GM12878 (cell line): ENCODE results near the gene IL6R. TPM values are rescaled to one million over a fixed set of nuclear protein-coding genes. Genes with fewer than 3 reads are reported as not detected.

Experiments
- ATAC-seq: fragments of 200-7000 bp; cut with Tn5 transposase; 3 replicates; pipeline ENCODE4 v1.9.1; 2020; ENCODE audit warnings: mild to moderate bottlenecking, moderate library complexity
- BruUV-seq: library from RNA; stranded (reverse); fragments of 400-500 nt; replicated peaks from 2 replicates; lab custom pipeline; 2021; lab: Mats Ljungman, UMichigan
- CTCF ChIA-PET: fragments of 300-600 bp; sonication (Branson Sonifier 250); formaldehyde crosslinking; extraction: SDS; loops from one replicate; lab custom pipeline; 2021; ENCODE audit warnings: inconsistent platforms; lab: Yijun Ruan, JAX
- POLR2A ChIA-PET: fragments of 350-600 bp; formaldehyde crosslinking; extraction: SDS; loops from one replicate; lab custom pipeline; 2021; ENCODE audit warnings: inconsistent platforms; lab: Charles Lee
- RAD21 ChIA-PET: fragments of 300-600 bp; sonication (Branson Sonifier 250); formaldehyde crosslinking; loops from one replicate; lab custom pipeline; 2023; ENCODE audit warnings: antibody characterized with exemption; ENCODE audit not compliant: unreplicated experiment; lab: Charles Lee
- SMC1A ChIA-PET: fragments of 300-600 bp; sonication (Branson Sonifier 250); formaldehyde crosslinking; loops from one replicate; lab custom pipeline; 2023; ENCODE audit not compliant: unreplicated experiment, uncharacterized antibody; lab: Charles Lee
- DNase-seq: peaks from one replicate; pipeline ENCODE4 v3.0.0-alpha.2; 2011; ENCODE audit warnings: low read depth, low spot score
- FAIRE-seq: peaks from 3 replicates; lab custom pipeline; 2011; peaks lifted over from hg19 to GRCh38; lab: Jason Lieb, UNC
- H2AFZ ChIP-seq: 2 replicates; pipeline ENCODE4 v1.6.0; 2011; ENCODE audit warnings: low read depth, low read length, control low read depth; ENCODE audit not compliant: control insufficient read depth
- H3K27ac ChIP-seq: 2 replicates; pipeline ENCODE4 v1.5.1; 2011; ENCODE audit warnings: control low read depth; ENCODE audit not compliant: control insufficient read depth, insufficient read depth
- H3K27me3 ChIP-seq, 2 experiments: replicated peaks in 1 of 2; 2 replicates each; pipeline versions ENCODE4 v1.6.0 to v1.6.1; 2011; ENCODE audit warnings: low read length in 1 of 2; ENCODE audit not compliant: control insufficient read depth in 2 of 2, insufficient read depth in 2 of 2
- H3K36me3 ChIP-seq, 2 experiments: 2 replicates each; pipeline ENCODE4 v1.5.1; 2011; ENCODE audit warnings: low read length in 1 of 2; ENCODE audit not compliant: control insufficient read depth in 2 of 2, insufficient read depth in 2 of 2
- H3K4me1 ChIP-seq: 2 replicates; pipeline ENCODE4 v1.6.1; 2011; ENCODE audit warnings: mild to moderate bottlenecking, low read length, moderate library complexity, mixed read lengths; ENCODE audit not compliant: control insufficient read depth, insufficient read depth
- H3K4me2 ChIP-seq: 2 replicates; pipeline ENCODE4 v1.6.0; 2011; ENCODE audit warnings: control low read depth; ENCODE audit not compliant: control insufficient read depth, insufficient read depth
- H3K4me3 ChIP-seq: fragments of 200-600 bp; sonication (generic); 2 replicates; pipeline ENCODE4 v1.5.1; 2016
- H3K79me2 ChIP-seq: 2 replicates; pipeline ENCODE4 v1.6.0; 2011; ENCODE audit warnings: low read length; ENCODE audit not compliant: control insufficient read depth, insufficient read depth
- H3K9ac ChIP-seq: 2 replicates; pipeline ENCODE4 v1.8.0; 2011; ENCODE audit warnings: low read length, control low read depth, mixed read lengths; ENCODE audit not compliant: control insufficient read depth, insufficient read depth
- H3K9me3 ChIP-seq: replicated peaks from 3 replicates; pipeline ENCODE4 v1.5.1; 2011; ENCODE audit warnings: mild to moderate bottlenecking, low read length; ENCODE audit not compliant: control insufficient read depth, insufficient read depth
- H4K20me1 ChIP-seq: 2 replicates; pipeline ENCODE4 v1.6.0; 2011; ENCODE audit not compliant: control insufficient read depth, insufficient read depth
- BACH1 ChIP-seq: fragments of 450-650 bp; IDR thresholded peaks from 2 replicates; pipeline ENCODE4 v1.6.1; 2017; ENCODE audit warnings: mild to moderate bottlenecking, borderline replicate concordance
- BMI1 ChIP-seq: fragments of 450-650 bp; IDR thresholded peaks from 2 replicates; pipeline ENCODE4 v1.6.1; 2016; ENCODE audit warnings: mild to moderate bottlenecking, moderate library complexity, borderline replicate concordance
- EGR1 ChIP-seq, 2 experiments: IDR thresholded peaks; 1 replicate in 1 of 2; 2 replicates in 1 of 2; pipeline ENCODE4 v1.6.1; 2011 to 2012; ENCODE audit warnings: low read depth in 2 of 2, low read length in 2 of 2, borderline replicate concordance in 1 of 2, mild to moderate bottlenecking in 1 of 2, moderate library complexity in 1 of 2
- JUND ChIP-seq: IDR thresholded peaks from 2 replicates; pipeline ENCODE4 v1.6.1; 2012; ENCODE audit warnings: low read depth, mild to moderate bottlenecking, low read length, improper control_type of control experiment, moderate library complexity
- MXI1 ChIP-seq: fragments of 150-350 bp; IDR thresholded peaks from 2 replicates; pipeline ENCODE4 v1.6.1; 2011; ENCODE audit warnings: low read depth, mild to moderate bottlenecking, inconsistent platforms, low read length, improper control_type of control experiment
- POLR2AphosphoS5 ChIP-seq: IDR thresholded peaks from 2 replicates; pipeline ENCODE4 v1.6.1; 2011; ENCODE audit warnings: mild to moderate bottlenecking, low read length, inconsistent platforms
- SP1 ChIP-seq: IDR thresholded peaks from one replicate; pipeline ENCODE4 v1.6.1; 2011; ENCODE audit warnings: low read depth, low read length
- SREBF2 ChIP-seq: IDR thresholded peaks from 2 replicates; pipeline ENCODE4 v1.6.1; 2012; ENCODE audit warnings: mild to moderate bottlenecking, low read length
- TCF7 ChIP-seq: IDR thresholded peaks from 2 replicates; pipeline ENCODE4 v1.6.1; 2014; ENCODE audit warnings: antibody characterized with exemption, borderline replicate concordance
- YBX1 ChIP-seq: fragments of 450-650 bp; IDR thresholded peaks from 2 replicates; pipeline ENCODE4 v1.6.1; 2016; ENCODE audit warnings: antibody characterized with exemption
- ZNF274 ChIP-seq: IDR thresholded peaks from one replicate; pipeline ENCODE4 v1.8.0; 2011; ENCODE audit not compliant: insufficient read length, insufficient read depth
- ZSCAN29 ChIP-seq: fragments of 450-650 bp; IDR thresholded peaks from 2 replicates; pipeline ENCODE4 v1.6.1; 2017; ENCODE audit warnings: mild to moderate bottlenecking, moderate library complexity
- WGBS: methylation state at CpG from one replicate; pipeline ENCODE4 v1.1.6; 2016; ENCODE audit warnings: low lambda C conversion rate; ENCODE audit not compliant: insufficient replicate concordance, insufficient coverage; ENCODE audit errors: missing lambda C conversion rate; 5-methylcytosine and 5-hydroxymethylcytosine counted together
- in situ Hi-C: fragments of 300-500 bp; cut with MboI; formaldehyde crosslinking; loops from 9 replicates; pipeline ENCODE4 v1.14.3; 2018; ENCODE audit warnings: mixed read lengths
- intact Hi-C: fragments of 100-400 bp; cut with micrococcal nuclease; formaldehyde crosslinking; loops from one replicate; pipeline ENCODE4 v1.14.2; 2022; ENCODE audit not compliant: unreplicated experiment
- polyA plus RNA-seq, 11 experiments: library from polyadenylated mRNA; depleted of rRNA in 4 of 11; unstranded in 6 of 11; stranded (reverse) in 5 of 11; fragments of >200 nt; fragmentation: Nextera tagmentation in 4 of 11; fragmentation: Illumina TruSeq in 1 of 11; extraction: Ambion mirVana in 4 of 11; extraction: Trizol in 1 of 11; gene quantifications; 1 replicate in 1 of 11; 2 replicates in 10 of 11; pipeline versions ENCODE4 v1.2.1 to v1.2.3, GENCODE V29; 2011 to 2016; ENCODE audit warnings: inconsistent platforms in 2 of 11, missing spikeins in 2 of 11, low read depth in 1 of 11
- total RNA-seq, 4 experiments: library from RNA; depleted of rRNA in 3 of 4; stranded (reverse); fragments of >200 nt in 3 of 4; fragmentation: Illumina TruSeq in 1 of 4; extraction: Trizol in 1 of 4; gene quantifications; 2 replicates each; pipeline versions ENCODE4 v1.2.1 to v1.2.3, GENCODE V29; 2013 to 2021
- TF ChIP-seq, protein P1 (sequence below): IDR thresholded peaks from 2 replicates; pipeline ENCODE4 v1.6.1; 2011; ENCODE audit warnings: low read depth, mild to moderate bottlenecking, low read length, moderate library complexity, borderline replicate concordance; ENCODE audit errors: extremely low read depth
- TF ChIP-seq, protein P2 (sequence below): fragments of 450-650 bp; formaldehyde crosslinking; IDR thresholded peaks from 2 replicates; pipeline ENCODE4 v1.5.0; 2022; ENCODE audit warnings: mild to moderate bottlenecking, missing genetic modification characterization
- TF ChIP-seq, protein P3 (sequence below): IDR thresholded peaks from 2 replicates; pipeline ENCODE4 v1.6.1; 2011; ENCODE audit warnings: low read depth, low read length, improper control_type of control experiment, borderline replicate concordance
- TF ChIP-seq, protein P4 (sequence below): fragments of 450-650 bp; IDR thresholded peaks from 2 replicates; pipeline ENCODE4 v1.6.1; 2018; ENCODE audit warnings: mild to moderate bottlenecking, low read depth, moderate library complexity; ENCODE audit not compliant: partially characterized antibody

The IL6R gene
- total and polyA plus RNA-seq, 10 of the 15 experiments (the other 5 are each of a cell fraction or from before 2014, with no cell fraction given), result 1.9 to 43.4 (median 17.5) TPM

DNA sequence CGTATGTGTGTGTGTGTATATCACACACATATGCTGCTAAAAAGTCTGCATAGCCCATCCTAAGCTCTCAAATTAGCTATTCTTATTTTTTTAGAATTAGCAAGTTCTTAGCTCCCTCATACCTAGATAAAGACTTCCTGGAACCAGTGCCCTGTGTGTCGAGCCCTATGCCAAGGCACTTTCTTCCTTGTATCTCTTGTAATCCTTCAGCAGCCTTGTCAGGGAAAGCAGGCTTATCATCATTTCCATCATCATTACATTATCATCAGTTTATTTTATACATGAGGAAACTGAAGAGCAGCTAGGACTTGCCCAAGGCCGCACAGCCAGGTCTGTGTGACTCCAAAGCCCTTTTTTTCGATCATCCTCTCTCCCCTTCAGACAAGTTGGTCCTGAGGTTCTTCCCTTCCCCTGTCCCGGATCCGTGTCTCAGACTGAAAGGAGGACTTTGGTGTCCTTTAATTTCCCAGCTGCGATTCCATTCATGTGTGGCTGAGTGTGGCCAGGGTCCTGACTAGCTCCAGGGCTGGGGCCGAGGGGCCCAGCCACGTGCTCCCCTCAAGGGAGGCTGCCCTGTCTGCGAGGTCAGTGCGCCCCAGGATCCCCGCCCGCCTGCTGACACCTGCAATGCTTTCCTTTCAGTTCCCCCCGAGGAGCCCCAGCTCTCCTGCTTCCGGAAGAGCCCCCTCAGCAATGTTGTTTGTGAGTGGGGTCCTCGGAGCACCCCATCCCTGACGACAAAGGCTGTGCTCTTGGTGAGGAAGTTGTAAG is 24.9 kb downstream of the IL6R start:
- no peaks in the 10 kb centered on the region; the same call in 1 of the 2 replicates for H4K20me1 ChIP-seq
- ChIA-PET CTCF (interaction anchor here (0.6 to 1.2 kb wide), 7 partner anchors 8 to 754 kb away, joined by 3 to 4 read pairs (median 3); no protein-coding TSS in a partner anchor), RAD21 (interaction anchor here (1.3 to 1.5 kb wide), 2 partner anchors 9 to 36 kb away, joined by 3 to 4 read pairs; no protein-coding TSS in a partner anchor), SMC1A (interaction anchor here (1.1 to 2.7 kb wide), 5 partner anchors 9 to 33 kb away, joined by 4 to 9 read pairs (median 5); no protein-coding TSS in a partner anchor), POLR2A (interaction anchor here (0.8 to 1.1 kb wide), 2 partner anchors 9 to 19 kb away, joined by 3 read pairs; no protein-coding TSS in a partner anchor)
- H3K27ac ChIP-seq, result no peak overlapping the region
- no peaks in the 10 kb centered on the region for H3K79me2 ChIP-seq
- in situ Hi-C loops, result no loop called here
- H3K4me2 ChIP-seq, result no peak overlapping the region
- ATAC-seq (no peak), FAIRE-seq (no peak), DNase-seq (no peak)
- 87% methylated on average over 17 of the region's 17 CpGs for WGBS
- H3K4me1 ChIP-seq, result peaks cover 6% of the 10 kb centered on the region; the same call in 1 of the 2 replicates
- H3K36me3 ChIP-seq, result no peaks in the 10 kb centered on the region
- H3K9me3 ChIP-seq, result no peaks in the 10 kb centered on the region; the same call in 2 of the 3 replicates
- no peak overlapping the region for H3K9ac ChIP-seq
- intact Hi-C loops, result no loop called here
- H3K4me3 ChIP-seq, result no peak overlapping the region
- no peak overlapping the region for H2AFZ ChIP-seq
- BruUV-seq, result no TSS peak
- H3K27me3 ChIP-seq, result no peaks in the 10 kb centered on the region
- TF ChIP-seq ZNF274, result no peak
- TF ChIP-seq, protein P1, sequence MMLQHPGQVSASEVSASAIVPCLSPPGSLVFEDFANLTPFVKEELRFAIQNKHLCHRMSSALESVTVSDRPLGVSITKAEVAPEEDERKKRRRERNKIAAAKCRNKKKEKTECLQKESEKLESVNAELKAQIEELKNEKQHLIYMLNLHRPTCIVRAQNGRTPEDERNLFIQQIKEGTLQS, result no peak
- TF ChIP-seq TCF7, result no peak
- TF ChIP-seq MXI1, result no peak
- TF ChIP-seq, protein P2, sequence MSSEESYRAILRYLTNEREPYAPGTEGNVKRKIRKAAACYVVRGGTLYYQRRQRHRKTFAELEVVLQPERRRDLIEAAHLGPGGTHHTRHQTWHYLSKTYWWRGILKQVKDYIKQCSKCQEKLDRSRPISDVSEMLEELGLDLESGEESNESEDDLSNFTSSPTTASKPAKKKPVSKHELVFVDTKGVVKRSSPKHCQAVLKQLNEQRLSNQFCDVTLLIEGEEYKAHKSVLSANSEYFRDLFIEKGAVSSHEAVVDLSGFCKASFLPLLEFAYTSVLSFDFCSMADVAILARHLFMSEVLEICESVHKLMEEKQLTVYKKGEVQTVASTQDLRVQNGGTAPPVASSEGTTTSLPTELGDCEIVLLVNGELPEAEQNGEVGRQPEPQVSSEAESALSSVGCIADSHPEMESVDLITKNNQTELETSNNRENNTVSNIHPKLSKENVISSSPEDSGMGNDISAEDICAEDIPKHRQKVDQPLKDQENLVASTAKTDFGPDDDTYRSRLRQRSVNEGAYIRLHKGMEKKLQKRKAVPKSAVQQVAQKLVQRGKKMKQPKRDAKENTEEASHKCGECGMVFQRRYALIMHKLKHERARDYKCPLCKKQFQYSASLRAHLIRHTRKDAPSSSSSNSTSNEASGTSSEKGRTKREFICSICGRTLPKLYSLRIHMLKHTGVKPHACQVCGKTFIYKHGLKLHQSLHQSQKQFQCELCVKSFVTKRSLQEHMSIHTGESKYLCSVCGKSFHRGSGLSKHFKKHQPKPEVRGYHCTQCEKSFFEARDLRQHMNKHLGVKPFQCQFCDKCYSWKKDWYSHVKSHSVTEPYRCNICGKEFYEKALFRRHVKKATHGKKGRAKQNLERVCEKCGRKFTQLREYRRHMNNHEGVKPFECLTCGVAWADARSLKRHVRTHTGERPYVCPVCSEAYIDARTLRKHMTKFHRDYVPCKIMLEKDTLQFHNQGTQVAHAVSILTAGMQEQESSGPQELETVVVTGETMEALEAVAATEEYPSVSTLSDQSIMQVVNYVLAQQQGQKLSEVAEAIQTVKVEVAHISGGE (CRISPR knock-in tag), result no peak
- no peak for TF ChIP-seq BACH1
- TF ChIP-seq JUND, result no peak
- TF ChIP-seq YBX1, result no peak
- TF ChIP-seq SP1, result no peak
- TF ChIP-seq BMI1, result no peak
- TF ChIP-seq, protein P3, sequence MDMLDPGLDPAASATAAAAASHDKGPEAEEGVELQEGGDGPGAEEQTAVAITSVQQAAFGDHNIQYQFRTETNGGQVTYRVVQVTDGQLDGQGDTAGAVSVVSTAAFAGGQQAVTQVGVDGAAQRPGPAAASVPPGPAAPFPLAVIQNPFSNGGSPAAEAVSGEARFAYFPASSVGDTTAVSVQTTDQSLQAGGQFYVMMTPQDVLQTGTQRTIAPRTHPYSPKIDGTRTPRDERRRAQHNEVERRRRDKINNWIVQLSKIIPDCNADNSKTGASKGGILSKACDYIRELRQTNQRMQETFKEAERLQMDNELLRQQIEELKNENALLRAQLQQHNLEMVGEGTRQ, result no peak
- TF ChIP-seq POLR2AphosphoS5, result no peak
- TF ChIP-seq ZSCAN29, result no peak
- TF ChIP-seq, protein P4, sequence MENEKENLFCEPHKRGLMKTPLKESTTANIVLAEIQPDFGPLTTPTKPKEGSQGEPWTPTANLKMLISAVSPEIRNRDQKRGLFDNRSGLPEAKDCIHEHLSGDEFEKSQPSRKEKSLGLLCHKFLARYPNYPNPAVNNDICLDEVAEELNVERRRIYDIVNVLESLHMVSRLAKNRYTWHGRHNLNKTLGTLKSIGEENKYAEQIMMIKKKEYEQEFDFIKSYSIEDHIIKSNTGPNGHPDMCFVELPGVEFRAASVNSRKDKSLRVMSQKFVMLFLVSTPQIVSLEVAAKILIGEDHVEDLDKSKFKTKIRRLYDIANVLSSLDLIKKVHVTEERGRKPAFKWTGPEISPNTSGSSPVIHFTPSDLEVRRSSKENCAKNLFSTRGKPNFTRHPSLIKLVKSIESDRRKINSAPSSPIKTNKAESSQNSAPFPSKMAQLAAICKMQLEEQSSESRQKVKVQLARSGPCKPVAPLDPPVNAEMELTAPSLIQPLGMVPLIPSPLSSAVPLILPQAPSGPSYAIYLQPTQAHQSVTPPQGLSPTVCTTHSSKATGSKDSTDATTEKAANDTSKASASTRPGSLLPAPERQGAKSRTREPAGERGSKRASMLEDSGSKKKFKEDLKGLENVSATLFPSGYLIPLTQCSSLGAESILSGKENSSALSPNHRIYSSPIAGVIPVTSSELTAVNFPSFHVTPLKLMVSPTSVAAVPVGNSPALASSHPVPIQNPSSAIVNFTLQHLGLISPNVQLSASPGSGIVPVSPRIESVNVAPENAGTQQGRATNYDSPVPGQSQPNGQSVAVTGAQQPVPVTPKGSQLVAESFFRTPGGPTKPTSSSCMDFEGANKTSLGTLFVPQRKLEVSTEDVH, result no peak
- TF ChIP-seq EGR1 (IDR thresholded peaks at IDR 0.05; ENCODE audit: borderline replicate concordance in 1 of 2, low read depth in 2 of 2, low read length in 2 of 2), result no peak
- TF ChIP-seq SREBF2, result no peak
